ENCODE data around the gene ATG7.
A peak's percentile ranks its signal among the peaks of the same experiment; 100 is the strongest.
"Not testable (repeated sequence)": the region's sequence is repeated elsewhere in the genome, so short reads cannot be mapped to it uniquely, and the experiment has no call there.

Gene ATG7

DNA sequence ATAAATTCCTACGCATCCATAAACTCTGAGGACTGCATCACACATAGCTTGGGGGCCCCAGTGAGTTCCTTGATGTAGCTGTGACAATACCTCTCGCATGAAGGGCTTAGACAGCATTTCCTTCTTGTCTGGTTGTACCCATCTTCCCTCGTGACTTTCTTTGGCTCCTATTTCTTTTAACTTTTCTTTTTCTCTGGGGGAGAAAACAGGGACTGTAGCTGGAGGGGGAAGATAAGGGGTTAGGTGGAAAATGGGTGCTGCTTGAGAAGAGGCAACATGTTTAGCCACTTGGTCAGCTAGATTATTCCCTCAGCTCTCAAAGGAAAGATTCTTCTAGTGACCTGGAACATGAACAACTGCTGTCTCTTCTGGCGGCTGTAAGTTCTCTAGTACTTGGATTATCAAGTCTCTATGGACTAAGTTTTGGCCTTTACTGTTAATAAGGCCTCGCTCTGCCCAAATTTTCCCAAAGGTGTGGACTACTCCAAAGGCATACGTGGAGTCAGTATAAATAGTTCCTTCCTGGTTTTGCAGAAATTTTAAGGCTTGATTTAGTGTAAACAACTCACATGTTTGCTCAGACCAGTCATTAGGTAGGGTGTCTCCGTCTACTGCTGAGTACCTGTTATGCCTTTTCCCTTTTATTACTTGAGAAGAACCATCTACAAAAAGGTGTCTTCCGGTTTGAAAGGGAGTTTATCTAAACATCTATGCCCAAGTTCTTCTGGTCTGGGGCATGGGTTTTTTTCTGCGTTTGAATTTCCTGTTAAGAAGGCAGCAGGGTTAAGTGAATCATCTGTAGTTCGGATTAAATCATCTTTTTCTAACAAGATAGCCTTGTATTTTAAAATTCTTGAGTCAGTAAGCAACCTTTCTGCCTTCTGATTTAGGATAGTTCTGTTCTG lies 21.0 kb upstream of the ATG7 start:
- DNase-seq (ENCODE audit: extremely low spot score, insufficient read length, low read depth) (no peak), FAIRE-seq (no peak)

DNA sequence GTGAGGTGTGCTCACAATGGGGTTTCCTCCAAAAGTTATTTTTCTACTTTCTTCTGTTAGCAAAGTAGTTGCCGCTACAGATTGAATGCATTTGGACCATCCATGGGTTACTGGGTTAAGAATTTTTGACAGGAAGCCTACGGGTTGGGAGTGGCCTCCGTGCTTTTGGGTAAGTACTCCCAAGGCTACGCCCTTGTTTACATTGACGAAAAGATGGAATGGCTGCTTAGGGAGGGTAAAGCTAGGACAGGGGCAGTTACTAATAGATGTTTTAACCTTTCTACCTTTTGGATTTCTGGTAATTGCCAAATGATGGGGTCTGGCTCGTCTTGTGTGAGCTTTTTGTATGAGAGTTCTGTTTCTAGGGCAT lies 20.4 kb upstream of the ATG7 start:
- DNase-seq (ENCODE audit: extremely low spot score, insufficient read length, low read depth) (no peak), FAIRE-seq (no peak)

DNA sequence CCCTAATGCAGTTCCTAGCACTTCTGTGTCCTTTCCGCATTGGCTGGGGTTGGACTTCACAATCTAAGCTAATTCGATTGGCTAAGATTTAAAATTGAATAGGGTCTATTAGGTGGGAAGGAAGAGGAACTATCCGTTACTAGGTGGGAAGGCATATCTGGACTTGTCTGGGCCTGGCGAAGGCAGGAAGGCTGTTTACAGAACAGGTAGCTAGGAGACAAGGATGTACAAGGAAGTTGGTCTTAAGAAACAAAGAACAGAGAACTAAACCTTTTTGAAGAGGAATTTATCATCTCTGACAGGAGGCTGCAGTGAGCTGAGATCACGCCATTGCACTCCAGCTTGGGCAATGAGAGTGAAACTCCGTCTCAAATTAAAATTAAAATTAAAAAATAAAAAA lies 17.3 kb upstream of the ATG7 start:
- DNase-seq (ENCODE audit: extremely low spot score, insufficient read length, low read depth) (no peak), FAIRE-seq (no peak)

DNA sequence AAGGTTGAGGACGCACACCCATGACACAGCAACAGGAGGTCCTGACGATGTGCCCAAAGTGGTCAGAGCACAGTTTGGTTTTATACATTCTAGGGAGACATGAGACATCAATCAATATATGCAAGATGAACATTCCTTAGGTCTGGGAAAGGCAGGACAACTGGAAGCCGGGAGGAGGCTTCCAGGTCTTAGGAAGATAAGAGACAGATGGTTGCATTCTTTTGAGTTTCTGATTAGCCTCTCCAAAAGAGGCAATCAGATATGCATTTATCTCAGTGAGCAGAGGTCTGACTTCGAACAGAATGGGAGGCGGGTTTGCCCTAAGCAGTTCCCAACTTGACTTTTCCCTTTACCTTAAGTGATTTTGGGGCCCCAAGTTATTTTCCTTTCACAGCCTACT lies 16.7 kb upstream of the ATG7 start:
- DNase-seq (ENCODE audit: extremely low spot score, insufficient read length, low read depth); FAIRE-seq: not testable (repeated sequence)

DNA sequence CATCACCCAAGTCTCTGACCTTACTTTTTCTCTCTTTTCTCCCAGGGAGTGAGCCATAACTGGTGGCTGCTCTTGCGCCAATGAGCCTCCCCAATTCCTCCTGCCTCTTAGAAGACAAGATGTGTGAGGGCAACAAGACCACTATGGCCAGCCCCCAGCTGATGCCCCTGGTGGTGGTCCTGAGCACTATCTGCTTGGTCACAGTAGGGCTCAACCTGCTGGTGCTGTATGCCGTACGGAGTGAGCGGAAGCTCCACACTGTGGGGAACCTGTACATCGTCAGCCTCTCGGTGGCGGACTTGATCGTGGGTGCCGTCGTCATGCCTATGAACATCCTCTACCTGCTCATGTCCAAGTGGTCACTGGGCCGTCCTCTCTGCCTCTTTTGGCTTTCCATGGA lies 13.2 kb upstream of the ATG7 start:
- DNase-seq (ENCODE audit: extremely low spot score, insufficient read length, low read depth) (no peak), FAIRE-seq (no peak)

DNA sequence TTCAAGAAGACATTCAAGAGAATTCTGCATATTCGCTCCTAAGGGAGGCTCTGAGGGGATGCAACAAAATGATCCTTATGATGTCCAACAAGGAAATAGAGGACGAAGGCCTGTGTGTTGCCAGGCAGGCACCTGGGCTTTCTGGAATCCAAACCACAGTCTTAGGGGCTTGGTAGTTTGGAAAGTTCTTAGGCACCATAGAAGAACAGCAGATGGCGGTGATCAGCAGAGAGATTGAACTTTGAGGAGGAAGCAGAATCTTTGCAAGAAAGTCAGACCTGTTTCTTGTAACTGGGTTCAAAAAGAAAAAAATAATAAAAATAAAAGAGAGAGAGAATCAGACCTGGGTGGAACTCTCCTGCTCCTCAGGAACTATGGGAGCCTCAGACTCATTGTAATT lies 11.7 kb upstream of the ATG7 start:
- DNase-seq (ENCODE audit: extremely low spot score, insufficient read length, low read depth): no peak
- FAIRE-seq: no peak

DNA sequence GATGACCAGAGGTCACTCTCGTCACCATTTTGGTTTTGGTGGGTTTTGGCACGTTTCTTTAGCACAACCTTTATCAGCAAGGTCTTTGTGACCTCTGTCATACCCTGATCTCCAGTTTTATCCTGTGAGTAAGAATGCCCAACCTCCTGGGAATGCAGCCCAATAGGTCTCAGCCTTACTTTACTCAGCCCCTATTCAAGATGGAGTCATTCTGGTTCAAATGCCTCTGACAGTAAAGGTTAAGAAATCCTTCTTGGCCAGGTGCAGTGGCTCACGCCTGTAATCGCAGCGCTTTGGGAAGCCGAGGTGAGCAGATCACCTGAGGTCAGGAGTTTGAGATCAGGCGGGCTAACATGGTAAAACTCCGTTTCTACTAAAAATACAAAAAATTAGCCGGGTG lies 3.2 kb upstream of the ATG7 start:
- FAIRE-seq (no peak), DNase-seq (ENCODE audit: extremely low spot score, insufficient read length, low read depth) (no peak)

DNA sequence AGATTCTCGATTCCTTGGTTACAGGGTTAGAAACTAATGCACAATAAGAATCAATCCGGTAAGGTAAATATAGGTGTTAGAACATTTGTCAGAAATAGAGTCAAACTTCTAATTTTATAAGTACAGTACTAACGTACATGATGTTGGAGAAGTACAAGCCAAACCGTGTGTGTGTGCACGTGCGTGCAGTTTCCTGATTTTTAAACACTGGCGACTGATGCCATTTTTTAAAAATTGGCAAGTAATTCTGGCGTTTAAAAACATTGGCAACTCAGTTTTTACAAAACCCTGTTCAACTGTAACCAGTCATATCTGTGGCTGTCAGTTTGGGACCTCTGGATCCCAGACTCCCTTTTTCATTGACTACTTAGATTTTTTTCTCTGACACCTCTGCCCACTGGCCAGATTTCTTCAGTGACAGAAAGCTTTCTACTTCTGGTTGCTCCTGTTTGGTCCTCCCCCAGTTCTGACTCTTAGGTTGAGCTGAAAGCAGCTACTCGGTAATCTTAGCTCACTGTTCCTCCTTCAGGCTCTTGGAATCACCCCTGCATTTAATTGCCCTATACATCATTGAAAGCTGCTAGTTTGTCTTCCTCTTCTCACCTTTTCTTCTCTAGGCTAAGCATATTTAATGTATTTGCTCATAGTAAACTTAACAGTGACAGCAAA lies 843 bp downstream of the ATG7 start:
- no peak for DNase-seq (ENCODE audit: extremely low spot score, insufficient read length, low read depth)
- FAIRE-seq: no peak

DNA sequence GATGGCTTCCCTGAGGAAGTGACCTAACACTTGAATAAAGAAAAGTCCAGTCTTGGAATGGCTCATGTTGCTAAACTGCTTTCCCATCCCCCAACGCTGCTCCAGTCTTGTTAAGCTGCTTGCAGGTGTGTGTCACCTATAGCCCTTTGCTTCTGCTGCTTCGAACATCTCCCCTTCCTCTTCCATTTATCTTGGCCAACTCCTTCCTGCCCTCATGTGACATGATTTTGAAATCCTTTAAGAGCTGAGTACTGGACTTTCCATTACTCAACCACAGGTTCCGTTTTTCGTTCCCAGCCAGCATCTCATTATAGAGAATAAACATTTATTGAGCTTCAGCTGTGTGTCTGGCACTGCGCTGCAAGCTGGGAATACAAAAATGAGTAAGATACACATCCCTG lies 1.7 kb downstream of the ATG7 start:
- DNase-seq (ENCODE audit: extremely low spot score, insufficient read length, low read depth) (no peak), FAIRE-seq (no peak)

DNA sequence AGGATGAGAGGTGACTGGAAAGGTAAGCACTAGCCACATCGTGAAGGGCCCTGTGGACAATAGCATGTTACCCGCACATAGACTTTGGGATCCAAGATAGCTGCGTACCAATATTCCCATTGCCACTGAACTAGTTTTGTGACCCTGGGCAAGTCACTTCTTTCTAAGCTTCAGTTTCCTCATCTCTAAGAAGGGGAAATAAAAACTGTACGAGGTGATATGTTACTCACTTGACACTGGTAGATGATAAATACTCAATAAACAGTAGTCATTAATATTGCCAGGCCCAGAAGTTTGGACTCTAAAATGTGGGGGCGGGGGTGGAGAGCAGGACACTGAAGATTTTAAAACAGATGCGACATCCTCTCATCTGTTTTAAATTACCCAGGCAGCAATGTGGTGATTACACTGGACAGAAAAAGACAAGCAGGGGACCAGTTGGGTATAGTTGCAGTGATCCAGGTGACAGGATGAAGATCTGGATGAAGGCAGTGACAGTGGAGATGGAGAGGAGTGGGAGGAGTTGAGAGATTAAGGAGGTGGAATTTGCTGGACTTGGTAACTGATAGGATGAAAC lies 2.5 kb downstream of the ATG7 start:
- DNase-seq (ENCODE audit: extremely low spot score, insufficient read length, low read depth): no peak
- no peak for FAIRE-seq

DNA sequence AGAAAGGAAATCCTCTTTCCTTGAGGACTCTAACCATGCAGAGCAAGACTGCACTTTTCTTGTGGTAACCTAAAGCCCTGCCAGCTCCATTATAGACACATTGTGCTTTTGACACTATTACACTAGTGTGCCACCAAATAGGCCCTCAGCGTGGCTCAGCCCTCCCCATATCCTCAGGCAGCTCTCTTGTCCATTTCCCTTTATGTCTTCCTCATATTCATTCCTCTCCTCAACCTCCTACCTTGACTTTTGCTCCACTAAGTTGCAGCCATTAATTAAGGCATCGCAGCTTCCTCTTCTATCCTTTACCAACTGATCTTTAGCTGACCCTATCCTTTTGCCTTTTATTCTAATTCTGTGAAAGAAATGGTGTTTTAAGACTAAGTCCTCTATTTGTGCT lies 3.7 kb downstream of the ATG7 start:
- no peak for DNase-seq (ENCODE audit: extremely low spot score, insufficient read length, low read depth)
- no peak for FAIRE-seq

DNA sequence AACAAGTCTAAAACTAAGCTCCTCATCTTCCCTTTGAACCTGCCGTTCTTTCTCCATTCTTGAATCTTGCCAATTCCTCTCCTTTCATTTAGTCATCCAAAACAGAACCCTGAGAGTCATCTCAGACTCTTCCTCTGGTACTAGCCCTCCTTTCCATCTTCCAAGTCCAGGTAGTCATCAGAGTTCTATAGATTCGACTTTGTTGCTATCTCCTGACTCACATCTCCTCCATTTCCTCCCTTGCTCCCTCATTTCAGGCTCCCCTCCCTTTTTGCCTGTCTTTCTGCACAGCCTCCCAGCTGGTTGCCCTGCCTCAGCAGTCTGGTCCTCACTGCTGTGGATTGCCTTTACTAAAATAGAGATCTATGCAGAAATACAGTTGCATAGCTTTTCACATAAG lies 4.7 kb downstream of the ATG7 start:
- DNase-seq (ENCODE audit: extremely low spot score, insufficient read length, low read depth): no peak
- no peak for FAIRE-seq

DNA sequence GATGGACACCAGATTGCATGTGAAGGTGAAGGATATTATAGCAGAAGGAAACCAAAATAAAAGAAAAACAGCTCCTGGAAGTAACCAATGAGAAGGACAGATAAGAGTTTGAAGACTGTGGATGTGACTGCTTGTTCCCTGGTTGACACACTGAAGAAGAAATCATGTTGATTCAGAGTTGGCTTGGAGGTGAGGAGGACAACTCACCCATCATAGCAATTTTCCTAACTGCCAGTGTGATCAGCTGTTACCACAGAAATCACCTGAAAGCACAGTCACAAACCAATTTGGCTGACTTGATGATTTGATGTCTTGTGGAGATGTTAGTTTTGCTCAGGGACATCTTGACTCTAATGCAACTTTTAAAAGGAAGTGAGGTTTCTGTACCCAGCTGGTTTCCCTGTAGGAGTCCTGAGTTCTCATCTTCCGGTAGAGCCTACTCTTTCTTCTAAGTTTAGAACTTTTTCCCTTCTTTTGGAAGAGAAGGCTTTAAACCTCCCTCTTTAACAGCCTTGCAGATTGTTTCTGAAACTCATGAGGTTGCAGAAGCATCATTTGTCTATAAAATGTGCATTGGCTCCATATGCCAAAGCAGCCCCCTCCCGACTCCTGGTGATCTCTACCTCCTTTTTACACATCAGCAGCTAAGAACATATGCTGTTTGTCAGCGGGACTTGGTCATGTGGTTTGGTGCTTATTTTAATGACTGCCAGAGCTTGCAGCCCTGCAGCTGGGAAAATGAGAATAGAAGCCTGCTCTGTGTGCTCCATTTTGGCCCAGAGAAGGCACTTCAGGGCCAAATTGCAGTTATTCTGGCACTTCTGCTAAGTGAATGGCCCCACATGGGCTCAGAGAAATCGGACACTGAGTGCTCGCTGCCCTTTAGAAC lies 10.3 kb downstream of the ATG7 start:
- DNase-seq (ENCODE audit: extremely low spot score, insufficient read length, low read depth) (no peak), FAIRE-seq (no peak)

DNA sequence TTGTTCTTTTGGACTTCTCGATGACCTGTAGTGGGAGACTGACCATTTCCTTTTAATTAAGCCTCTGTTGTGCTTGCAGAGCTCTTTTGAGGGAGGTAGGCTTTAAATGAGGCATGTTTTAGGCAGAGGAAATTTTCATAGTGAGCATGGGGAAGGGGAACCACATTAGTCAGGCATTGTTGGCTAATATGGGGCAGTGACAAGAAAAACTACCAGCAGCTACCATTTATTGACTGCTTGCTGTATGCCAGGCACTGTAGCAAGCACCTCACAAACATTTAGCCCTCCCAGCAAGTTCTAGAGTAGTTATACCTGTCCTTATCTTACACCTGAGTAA lies 10.9 kb downstream of the ATG7 start:
- DNase-seq (ENCODE audit: extremely low spot score, insufficient read length, low read depth) (no peak), FAIRE-seq (no peak)

DNA sequence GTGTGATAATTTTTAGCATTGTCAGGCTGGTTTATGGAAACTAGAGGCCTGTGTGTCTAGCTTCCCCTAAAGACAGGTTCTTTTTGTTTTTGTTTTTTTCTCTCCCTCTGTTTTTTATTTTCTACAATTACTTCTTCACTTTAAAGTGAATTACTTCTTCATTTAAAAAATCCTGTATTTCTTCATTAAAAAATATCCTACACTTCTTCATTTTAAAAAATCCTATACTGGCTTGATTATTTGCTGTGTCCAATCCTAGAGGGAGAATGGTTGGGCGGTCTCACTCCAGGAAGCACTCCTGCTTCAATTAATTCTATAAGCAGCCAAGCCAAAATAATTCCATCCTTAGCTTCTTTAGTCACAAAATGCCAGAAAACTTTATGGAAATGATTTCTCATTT lies 11.8 kb downstream of the ATG7 start:
- DNase-seq (ENCODE audit: extremely low spot score, insufficient read length, low read depth) (no peak), FAIRE-seq (no peak)

DNA sequence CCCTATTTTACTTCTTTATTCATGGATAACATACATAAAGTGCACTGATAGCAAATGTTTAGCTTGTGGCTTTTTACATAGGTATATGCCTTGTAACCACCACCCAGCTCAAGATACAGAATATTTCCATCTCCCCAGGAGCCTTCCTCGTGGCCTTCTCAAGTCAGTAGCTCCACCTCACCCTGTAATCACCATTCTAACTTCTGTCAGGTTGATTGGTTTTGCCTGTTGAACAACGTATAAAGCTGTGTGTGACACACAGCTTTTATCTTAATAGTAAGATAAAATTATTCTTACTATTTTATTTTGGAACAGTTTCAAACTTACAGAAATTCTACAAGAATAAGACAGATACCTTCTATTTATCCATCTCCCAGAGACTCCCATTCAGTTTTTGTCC lies 13.3 kb downstream of the ATG7 start:
- no peak for FAIRE-seq
- DNase-seq (ENCODE audit: extremely low spot score, insufficient read length, low read depth): no peak

DNA sequence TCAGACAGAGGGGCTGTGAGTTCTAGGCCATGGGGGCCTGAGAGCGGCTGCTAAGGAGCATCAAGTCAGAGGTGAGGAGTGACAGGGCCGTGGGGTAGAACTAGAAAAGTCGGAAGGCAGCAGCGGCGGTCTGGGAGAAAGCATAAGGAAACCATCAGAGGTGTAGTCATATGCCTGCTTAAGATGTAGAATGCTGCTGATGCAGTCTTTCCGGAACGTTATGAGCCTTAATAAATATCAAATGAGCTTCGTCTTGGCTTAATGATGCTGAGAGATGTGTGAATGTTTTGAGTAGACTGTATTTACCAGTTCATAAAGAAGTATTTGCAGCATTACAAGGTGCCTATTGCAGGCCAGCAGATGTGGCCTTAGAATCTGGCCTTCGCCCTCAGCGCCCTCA lies 15.2 kb downstream of the ATG7 start:
- DNase-seq (ENCODE audit: extremely low spot score, insufficient read length, low read depth) (no peak), FAIRE-seq (no peak)

DNA sequence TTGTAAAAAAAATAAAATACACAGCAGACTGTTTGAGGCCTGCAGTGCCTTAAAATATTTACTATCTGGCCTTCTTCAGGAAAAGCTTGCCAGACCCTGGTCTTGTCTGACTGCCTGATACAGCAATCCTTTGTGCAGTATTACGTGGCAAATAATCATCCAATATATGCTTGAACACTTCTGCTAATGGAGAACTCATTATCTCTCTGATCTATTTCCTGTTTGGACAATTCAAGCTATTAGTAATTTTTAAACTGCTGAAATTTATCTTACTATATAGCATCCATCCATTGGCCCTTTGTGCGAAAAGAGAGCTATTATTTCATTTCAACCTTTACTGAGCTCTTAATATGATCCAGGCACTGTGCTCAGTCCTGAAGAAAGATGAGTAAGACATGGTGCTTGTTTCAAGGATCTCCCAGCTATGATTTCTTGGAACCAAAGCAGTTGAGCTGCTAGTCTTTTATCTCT lies 15.9 kb downstream of the ATG7 start:
- FAIRE-seq: no peak

DNA sequence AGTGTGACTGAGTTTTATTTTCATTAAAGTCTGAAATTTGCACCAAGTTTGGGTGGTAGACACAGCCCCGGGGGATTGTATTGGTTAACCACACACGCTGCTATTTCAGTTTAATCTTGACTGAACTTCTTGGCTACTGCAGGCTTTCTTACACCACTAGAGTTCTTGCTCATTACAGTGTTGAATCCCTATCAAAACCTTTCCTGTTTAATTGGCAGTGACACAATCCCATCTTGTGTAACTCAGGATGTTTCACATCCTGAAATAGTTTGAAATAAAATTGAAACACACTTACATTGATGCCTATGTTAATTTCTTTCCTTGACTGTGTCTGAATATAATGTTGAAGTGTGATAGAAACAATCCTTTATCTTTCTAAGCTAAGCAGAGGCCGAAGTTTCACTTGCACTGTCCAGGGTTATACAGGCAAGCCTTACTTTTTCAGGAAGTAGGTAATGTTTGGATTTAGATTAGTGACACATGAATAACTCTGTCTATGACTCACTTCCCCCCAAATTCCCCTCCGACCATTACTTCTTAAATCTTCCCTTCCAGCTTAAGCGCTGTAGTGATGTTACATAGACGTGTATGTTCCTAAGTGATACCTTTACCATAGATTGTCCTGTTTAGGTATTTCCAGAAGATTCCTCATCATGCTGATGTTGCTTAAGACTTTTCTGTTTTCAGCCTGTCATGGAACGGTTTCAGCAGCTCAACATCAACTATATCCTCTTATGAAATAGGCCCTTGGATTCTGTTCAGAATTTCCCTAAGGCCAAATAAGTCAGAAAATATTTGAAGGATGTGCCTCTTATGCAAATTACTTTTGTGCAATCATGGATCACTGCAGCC lies 16.8 kb downstream of the ATG7 start:
- FAIRE-seq: peak; percentile 82
- no peak for DNase-seq (ENCODE audit: extremely low spot score, insufficient read length, low read depth)

More for the DNA sequence above, 15.9 kb downstream of the ATG7 start:
- no peak for DNase-seq (ENCODE audit: extremely low spot score, insufficient read length, low read depth)

DNA sequence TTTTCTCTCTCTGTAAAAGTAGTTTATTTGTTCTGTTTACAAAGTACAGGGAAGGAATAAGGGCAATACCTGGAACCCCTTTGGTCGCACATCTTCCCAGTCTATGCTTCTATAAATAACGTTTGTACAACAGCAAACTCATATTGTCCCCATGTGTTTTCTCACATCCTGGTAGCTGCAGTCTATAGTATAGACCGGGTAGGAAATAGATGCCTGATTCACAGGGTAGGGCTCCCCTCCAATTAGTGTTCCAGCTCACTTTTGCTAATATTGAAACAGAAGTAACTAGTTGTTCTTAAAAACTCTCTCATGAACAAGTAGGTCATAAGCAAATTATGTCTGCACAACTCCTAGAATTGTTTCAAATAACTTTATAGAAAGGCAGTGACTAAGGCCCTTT lies 17.7 kb downstream of the ATG7 start:
- DNase-seq (ENCODE audit: extremely low spot score, insufficient read length, low read depth) (no peak), FAIRE-seq (no peak)
